22Rv1 (cell line): ENCODE measurements around the gene MGA.

Experiments used
- H3K27ac ChIP-seq: fragments of 450-650 bp; 2 replicates; pipeline ENCODE4 v1.5.1; 2017
- CTCF ChIP-seq: fragments of 450-650 bp; IDR thresholded peaks from 2 replicates; pipeline ENCODE4 v1.5.1; 2017; ENCODE audit warnings: mild to moderate bottlenecking
- ZFX ChIP-seq: fragments of 450-650 bp; IDR thresholded peaks from 2 replicates; pipeline ENCODE4 v1.6.1; 2017; ENCODE audit warnings: antibody characterized with exemption, borderline replicate concordance

MGA gene

GRCh38 chr15:41797201-41797944, 137.2 kb downstream of the MGA start:
- H3K27ac ChIP-seq, result no peak overlapping the region
- no peak for TF ChIP-seq CTCF
- no peak for TF ChIP-seq ZFX

GRCh38 chr15:41798607-41799487, 138.6 kb downstream of the MGA start:
- H3K27ac ChIP-seq, result no peak overlapping the region
- no peak for TF ChIP-seq CTCF
- no peak for TF ChIP-seq ZFX

- no peak overlapping the region for H3K27ac ChIP-seq
- TF ChIP-seq ZFX (no peak), CTCF (no peak)
These were observed 139.2 kb downstream of the MGA start for GRCh38 chr15:41799488-41799805.

GRCh38 chr15:41801185-41801584, 141.0 kb downstream of the MGA start:
- no peak overlapping the region for H3K27ac ChIP-seq
- TF ChIP-seq CTCF (no peak), ZFX (no peak)

GRCh38 chr15:41801850-41802455, 141.7 kb downstream of the MGA start:
- no peak overlapping the region for H3K27ac ChIP-seq
- TF ChIP-seq CTCF (no peak), ZFX (no peak)

- TF ChIP-seq CTCF (no peak), ZFX (no peak)
These were observed 144.2 kb downstream of the MGA start for GRCh38 chr15:41804361-41804760.

More at GRCh38 chr15:41804361-41804760, 144.2 kb downstream of the MGA start:
- H3K27ac ChIP-seq, result no peak overlapping the region
